Type B pancreatic cell (in vitro differentiated cells): ENCODE results near the gene C5orf58. TPM values are rescaled to one million over a fixed set of nuclear protein-coding genes. Genes with fewer than 3 reads are reported as not detected.
"Not testable (repeated sequence)": the region's sequence is repeated elsewhere in the genome, so short reads cannot be mapped to it uniquely, and the experiment has no call there.

Experiments used
- DNase-seq: peaks from one replicate; pipeline ENCODE4 v3.0.0; 2021; ENCODE audit warnings: mixed read lengths; ENCODE audit not compliant: unreplicated experiment; ENCODE audit errors: extremely low spot score
- H3K27ac Mint-ChIP-seq: 2 replicates; pipeline ENCODE4 v1.8.0; 2021; ENCODE audit warnings: mild to moderate bottlenecking, mixed read lengths
- H3K27me3 Mint-ChIP-seq: 2 replicates; pipeline ENCODE4 v1.8.0; 2021; ENCODE audit warnings: mixed read lengths
- H3K36me3 Mint-ChIP-seq: 2 replicates; pipeline ENCODE4 v1.8.0; 2021; ENCODE audit warnings: mixed read lengths
- H3K4me1 Mint-ChIP-seq: one replicate; pipeline ENCODE4 v1.8.0; 2021; ENCODE audit warnings: mixed read lengths; ENCODE audit not compliant: unreplicated experiment
- H3K4me3 Mint-ChIP-seq: 2 replicates; pipeline ENCODE4 v1.8.0; 2021; ENCODE audit warnings: mild to moderate bottlenecking, mixed read lengths
- H3K9me3 Mint-ChIP-seq: 2 replicates; pipeline ENCODE4 v1.8.0; 2021; ENCODE audit warnings: mixed read lengths
- total RNA-seq: library from RNA; stranded (reverse); gene quantifications from 2 replicates; pipeline ENCODE4 v1.2.1, GENCODE V29; 2021; ENCODE audit warnings: low replicate concordance
- TF ChIP-seq, protein P1 (sequence below): fragments of 200-600 bp; sonication (generic); conservative IDR thresholded peaks from 2 replicates; pipeline ENCODE4 v1.5.0; 2021; ENCODE audit warnings: antibody characterized with exemption, mild to moderate bottlenecking

The C5orf58 gene
- total RNA-seq, 1 donor from 2014 or later = not detected

GRCh38 chr5:170246126-170246870 lies 13.5 kb downstream of the C5orf58 start:
- Mint-ChIP-seq H3K4me3 (no peak overlapping the region), H3K4me1 (peaks cover 21% of the 10 kb centered on the region)

GRCh38 chr5:170247363-170247762 lies 14.6 kb downstream of the C5orf58 start:
- Mint-ChIP-seq H3K4me1 (peaks cover 29% of the 10 kb centered on the region), H3K27ac (no peak overlapping the region), H3K36me3 (no peaks in the 10 kb centered on the region), H3K4me3 (no peak overlapping the region), H3K9me3 (no peaks in the 10 kb centered on the region), H3K27me3 (peaks cover 22% of the 10 kb centered on the region)
- DNase-seq = no peak
- TF ChIP-seq, protein P1, sequence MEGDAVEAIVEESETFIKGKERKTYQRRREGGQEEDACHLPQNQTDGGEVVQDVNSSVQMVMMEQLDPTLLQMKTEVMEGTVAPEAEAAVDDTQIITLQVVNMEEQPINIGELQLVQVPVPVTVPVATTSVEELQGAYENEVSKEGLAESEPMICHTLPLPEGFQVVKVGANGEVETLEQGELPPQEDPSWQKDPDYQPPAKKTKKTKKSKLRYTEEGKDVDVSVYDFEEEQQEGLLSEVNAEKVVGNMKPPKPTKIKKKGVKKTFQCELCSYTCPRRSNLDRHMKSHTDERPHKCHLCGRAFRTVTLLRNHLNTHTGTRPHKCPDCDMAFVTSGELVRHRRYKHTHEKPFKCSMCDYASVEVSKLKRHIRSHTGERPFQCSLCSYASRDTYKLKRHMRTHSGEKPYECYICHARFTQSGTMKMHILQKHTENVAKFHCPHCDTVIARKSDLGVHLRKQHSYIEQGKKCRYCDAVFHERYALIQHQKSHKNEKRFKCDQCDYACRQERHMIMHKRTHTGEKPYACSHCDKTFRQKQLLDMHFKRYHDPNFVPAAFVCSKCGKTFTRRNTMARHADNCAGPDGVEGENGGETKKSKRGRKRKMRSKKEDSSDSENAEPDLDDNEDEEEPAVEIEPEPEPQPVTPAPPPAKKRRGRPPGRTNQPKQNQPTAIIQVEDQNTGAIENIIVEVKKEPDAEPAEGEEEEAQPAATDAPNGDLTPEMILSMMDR = no peak

More at GRCh38 chr5:170246126-170246870, 13.5 kb downstream of the C5orf58 start:
- TF ChIP-seq, protein P1 = no peak
- Mint-ChIP-seq H3K27ac (no peak overlapping the region), H3K27me3 (peaks cover 13% of the 10 kb centered on the region), H3K9me3 (no peaks in the 10 kb centered on the region), H3K36me3 (no peaks in the 10 kb centered on the region)
- no peak for DNase-seq

DNA sequence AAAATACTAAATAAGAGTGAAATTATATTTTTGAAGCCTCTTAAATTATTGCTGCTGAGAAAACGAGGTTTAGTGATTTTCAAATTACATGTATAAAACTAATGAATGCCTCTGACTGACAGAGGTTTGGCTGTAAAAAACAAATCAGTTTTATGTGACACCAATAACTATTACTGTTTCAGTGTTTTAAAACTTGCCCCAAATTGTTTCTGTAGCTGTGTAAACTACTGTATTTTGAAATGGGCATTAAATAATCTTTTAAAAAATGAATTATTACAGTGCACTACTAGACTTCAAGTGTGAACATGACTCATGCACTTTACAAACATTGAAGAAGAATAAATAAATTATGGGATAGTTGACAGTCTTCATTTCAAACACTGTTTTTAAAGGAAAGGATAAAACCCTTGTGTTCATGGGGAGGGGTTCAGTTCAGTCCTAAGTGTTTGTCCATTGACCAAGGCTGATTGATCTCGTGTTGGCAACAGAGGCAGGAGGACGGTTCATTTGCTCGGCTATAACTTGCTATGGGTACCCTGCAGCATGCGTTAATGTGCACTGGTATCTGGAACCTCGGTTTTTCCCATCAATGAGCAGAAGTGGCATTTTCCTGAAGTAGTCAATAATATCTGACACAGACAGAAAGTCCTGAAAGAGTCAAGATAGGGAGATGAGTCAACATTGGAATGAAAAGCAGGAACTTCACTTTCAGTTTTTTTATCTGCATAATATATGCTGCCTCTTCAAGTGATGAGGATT lies 15.6 kb downstream of the C5orf58 start:
- TF ChIP-seq, protein P1 = no peak
- DNase-seq = no peak
- Mint-ChIP-seq H3K4me3 (no peak overlapping the region), H3K9me3 (no peaks in the 10 kb centered on the region), H3K27me3 (peaks cover 25% of the 10 kb centered on the region), H3K4me1 (peaks cover 29% of the 10 kb centered on the region), H3K36me3 (no peaks in the 10 kb centered on the region), H3K27ac (no peak overlapping the region)

GRCh38 chr5:170248931-170249227 lies 16.1 kb downstream of the C5orf58 start:
- not testable (repeated sequence) for H3K36me3 Mint-ChIP-seq, H3K27ac Mint-ChIP-seq, DNase-seq, H3K4me3 Mint-ChIP-seq, H3K9me3 Mint-ChIP-seq
- Mint-ChIP-seq H3K4me1 (peaks cover 29% of the 10 kb centered on the region), H3K27me3 (peaks cover 27% of the 10 kb centered on the region)

DNA sequence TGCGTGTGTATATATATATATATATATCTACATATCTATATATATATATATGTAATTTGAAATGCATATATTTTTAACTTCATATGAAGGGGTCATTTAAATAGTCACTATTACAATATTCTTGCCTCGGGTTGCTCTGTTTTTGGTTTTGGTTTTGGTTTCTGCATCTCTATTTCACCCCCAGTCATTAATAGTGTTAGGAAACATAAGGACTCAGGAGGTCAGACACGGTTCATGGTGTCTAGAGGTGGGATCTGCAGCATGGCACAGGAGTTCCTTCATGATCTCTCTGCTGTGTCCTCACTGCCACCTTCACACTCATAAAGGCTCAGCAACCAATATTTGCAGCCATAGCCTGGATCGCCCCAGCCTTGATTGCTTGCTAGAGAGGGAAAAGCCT lies 16.6 kb downstream of the C5orf58 start:
- TF ChIP-seq, protein P1 = no peak
- H3K9me3 Mint-ChIP-seq = no peaks in the 10 kb centered on the region
- no peaks in the 10 kb centered on the region for H3K36me3 Mint-ChIP-seq
- H3K4me3 Mint-ChIP-seq = no peak overlapping the region
- H3K27me3 Mint-ChIP-seq = peaks cover 32% of the 10 kb centered on the region
- peaks cover 29% of the 10 kb centered on the region for H3K4me1 Mint-ChIP-seq
- DNase-seq = no peak
- H3K27ac Mint-ChIP-seq = no peak overlapping the region

DNA sequence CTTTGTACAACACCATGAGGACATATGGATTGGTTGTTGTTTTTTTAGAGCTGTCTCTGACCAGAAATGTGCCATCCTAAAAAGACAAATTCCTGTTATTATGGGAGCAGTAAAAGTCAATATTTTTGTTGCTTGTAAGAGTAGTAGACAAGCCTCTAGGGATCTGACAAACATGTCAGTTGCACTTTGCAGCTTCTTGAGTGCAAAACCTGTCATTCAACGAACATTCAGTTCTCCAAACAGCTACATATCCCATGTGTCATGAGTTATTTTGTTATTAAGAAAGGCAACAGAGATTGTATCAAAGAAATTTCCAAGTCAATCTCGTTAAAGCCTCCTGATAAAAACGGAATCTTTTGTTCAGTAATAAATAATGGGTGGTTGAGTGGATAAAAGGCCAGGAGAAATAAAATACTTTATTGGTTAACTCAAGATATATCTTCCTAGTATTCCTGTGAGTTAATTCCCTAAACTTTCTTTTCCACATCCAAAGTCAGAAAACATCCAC lies 18.1 kb downstream of the C5orf58 start:
- H3K9me3 Mint-ChIP-seq = no peaks in the 10 kb centered on the region
- peaks cover 37% of the 10 kb centered on the region for H3K27me3 Mint-ChIP-seq
- H3K27ac Mint-ChIP-seq = no peak overlapping the region
- H3K36me3 Mint-ChIP-seq = no peaks in the 10 kb centered on the region
- no peak for DNase-seq
- TF ChIP-seq, protein P1 = no peak
- H3K4me3 Mint-ChIP-seq = no peak overlapping the region
- H3K4me1 Mint-ChIP-seq = peaks cover 29% of the 10 kb centered on the region
